Measurements from ENCODE around the gene EEIG2.

The EEIG2 gene

DNA sequence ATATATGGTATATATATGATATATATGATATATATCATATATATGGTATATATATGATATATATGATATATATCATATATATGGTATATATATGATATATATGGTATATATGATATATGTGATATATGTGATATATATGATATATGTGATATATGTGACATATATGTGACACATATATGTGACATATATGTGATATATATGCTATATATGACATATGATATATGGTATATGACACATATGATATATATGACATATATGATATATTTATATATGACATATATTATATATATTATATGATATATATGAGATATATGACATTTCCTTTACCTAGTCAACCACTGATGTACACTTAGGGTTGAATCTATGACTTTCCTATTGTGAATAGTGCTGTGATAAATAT lies 36.1 kb upstream of the EEIG2 start:
- TF ChIP-seq, protein P1, sequence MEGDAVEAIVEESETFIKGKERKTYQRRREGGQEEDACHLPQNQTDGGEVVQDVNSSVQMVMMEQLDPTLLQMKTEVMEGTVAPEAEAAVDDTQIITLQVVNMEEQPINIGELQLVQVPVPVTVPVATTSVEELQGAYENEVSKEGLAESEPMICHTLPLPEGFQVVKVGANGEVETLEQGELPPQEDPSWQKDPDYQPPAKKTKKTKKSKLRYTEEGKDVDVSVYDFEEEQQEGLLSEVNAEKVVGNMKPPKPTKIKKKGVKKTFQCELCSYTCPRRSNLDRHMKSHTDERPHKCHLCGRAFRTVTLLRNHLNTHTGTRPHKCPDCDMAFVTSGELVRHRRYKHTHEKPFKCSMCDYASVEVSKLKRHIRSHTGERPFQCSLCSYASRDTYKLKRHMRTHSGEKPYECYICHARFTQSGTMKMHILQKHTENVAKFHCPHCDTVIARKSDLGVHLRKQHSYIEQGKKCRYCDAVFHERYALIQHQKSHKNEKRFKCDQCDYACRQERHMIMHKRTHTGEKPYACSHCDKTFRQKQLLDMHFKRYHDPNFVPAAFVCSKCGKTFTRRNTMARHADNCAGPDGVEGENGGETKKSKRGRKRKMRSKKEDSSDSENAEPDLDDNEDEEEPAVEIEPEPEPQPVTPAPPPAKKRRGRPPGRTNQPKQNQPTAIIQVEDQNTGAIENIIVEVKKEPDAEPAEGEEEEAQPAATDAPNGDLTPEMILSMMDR (IDR thresholded peaks at IDR 0.05; ENCODE audit: insufficient read depth, low read depth, low read length, missing control alignments), result no peak
- DNase-seq (ENCODE audit: low read depth), result no peak
- H3K4me3 ChIP-seq (ENCODE audit: low read length), result no peak overlapping the region

DNA sequence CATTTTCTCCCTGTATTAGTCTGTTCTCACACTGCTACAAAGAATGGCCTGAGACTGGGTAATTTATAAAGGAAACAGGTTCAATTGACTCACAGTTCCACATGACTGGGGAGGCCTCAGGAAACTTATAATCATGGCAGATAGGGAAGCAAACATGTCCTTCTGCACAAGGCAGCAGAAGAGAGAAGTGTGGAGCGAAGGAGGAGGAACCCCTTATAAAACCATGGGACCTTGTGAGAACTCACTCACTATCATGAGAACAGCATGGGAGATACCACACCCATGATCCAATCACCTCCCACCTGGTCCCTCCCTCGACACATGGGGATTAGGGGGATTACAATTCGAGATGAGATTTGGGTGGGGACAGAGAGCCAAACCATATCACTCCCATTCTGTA lies 35.2 kb upstream of the EEIG2 start:
- TF ChIP-seq, protein P1 (IDR thresholded peaks at IDR 0.05; ENCODE audit: insufficient read depth, low read depth, low read length, missing control alignments), result no peak
- DNase-seq (ENCODE audit: low read depth), result no peak
- H3K4me3 ChIP-seq (ENCODE audit: low read length), result no peak overlapping the region

DNA sequence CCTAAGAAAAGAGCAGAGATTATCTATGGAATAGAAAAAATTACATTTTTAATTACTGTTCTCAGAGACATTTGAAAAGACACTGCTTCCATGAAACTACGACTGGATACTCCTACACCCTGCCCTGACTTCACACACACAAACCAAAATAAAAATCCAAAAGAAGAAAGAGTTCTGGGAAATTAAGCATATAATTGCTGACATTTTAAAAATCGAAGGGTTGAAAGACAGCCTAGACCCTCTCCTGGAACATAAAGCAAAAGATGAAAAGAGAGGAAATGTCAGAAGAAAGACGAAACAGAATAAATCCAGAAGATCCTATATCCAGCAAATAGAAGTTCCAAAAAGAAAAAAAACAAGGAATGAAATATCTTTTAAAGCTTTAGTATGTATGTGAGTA lies 32.8 kb upstream of the EEIG2 start:
- TF ChIP-seq, protein P1 (IDR thresholded peaks at IDR 0.05; ENCODE audit: insufficient read depth, low read depth, low read length, missing control alignments), result no peak
- no peak overlapping the region for H3K4me3 ChIP-seq (ENCODE audit: low read length)
- no peak for DNase-seq (ENCODE audit: low read depth)

DNA sequence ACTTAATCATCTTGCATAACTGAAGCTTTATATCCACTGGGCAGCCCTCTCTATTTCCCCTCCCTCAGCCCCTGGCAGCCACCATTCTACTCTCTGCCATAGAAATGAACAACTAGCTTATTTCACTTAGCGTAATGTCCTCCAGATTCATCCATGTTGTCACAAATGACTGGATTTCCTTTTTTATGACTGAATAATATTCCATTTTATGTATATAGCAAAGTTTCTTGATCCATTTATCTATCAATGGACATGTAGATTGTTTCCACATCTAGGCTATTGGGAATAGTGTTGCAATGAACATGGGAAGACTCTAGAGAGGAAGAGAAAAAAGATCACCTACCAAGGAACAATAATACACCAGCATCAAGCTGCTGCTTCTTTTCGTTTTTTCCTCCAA lies 32.1 kb upstream of the EEIG2 start:
- no peak for DNase-seq (ENCODE audit: low read depth)
- no peak overlapping the region for H3K4me3 ChIP-seq (ENCODE audit: low read length)
- TF ChIP-seq, protein P1 (IDR thresholded peaks at IDR 0.05; ENCODE audit: insufficient read depth, low read depth, low read length, missing control alignments), result no peak

DNA sequence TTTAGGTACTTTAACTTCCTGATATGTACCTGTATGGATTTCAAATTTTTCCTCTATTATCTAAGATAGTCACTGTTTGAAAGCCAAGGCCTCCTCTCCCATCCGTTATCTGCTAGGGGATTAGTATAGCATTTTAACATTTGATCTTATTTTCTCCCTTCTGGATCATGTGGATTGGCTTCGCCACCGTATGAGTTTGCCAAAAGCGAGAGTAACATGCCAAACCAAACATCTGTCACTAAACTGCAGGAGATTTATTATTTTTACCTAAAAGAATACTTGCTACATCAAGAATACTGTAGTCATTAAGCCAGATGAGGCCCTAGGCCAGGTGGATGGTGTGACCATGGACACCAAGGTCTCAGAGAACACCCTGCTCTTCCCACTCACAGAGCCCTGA lies 28.5 kb upstream of the EEIG2 start:
- DNase-seq (ENCODE audit: low read depth), result no peak
- TF ChIP-seq, protein P1 (IDR thresholded peaks at IDR 0.05; ENCODE audit: insufficient read depth, low read depth, low read length, missing control alignments), result no peak
- no peak overlapping the region for H3K4me3 ChIP-seq (ENCODE audit: low read length)

DNA sequence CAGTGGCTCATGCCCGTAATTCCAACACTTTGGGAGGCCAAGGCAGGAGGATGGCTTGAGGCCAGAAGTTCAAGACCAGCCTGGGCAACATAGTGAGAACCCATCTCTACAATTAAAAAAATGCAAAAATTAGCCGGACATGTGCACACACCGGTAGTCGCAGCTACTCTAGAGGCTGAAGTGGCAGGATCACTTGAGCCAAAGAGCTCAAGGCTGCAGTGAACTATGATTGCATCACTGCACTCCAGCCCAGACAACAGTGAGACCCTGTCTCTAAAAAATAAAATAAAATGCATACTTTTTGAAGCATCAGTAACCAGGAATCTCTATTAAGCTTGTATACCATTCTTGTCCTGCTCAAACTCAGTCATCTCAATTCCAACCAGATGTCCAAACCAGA lies 27.2 kb upstream of the EEIG2 start:
- TF ChIP-seq, protein P1 (IDR thresholded peaks at IDR 0.05; ENCODE audit: insufficient read depth, low read depth, low read length, missing control alignments), result no peak
- no peak overlapping the region for H3K4me3 ChIP-seq (ENCODE audit: low read length)
- DNase-seq (ENCODE audit: low read depth), result no peak

DNA sequence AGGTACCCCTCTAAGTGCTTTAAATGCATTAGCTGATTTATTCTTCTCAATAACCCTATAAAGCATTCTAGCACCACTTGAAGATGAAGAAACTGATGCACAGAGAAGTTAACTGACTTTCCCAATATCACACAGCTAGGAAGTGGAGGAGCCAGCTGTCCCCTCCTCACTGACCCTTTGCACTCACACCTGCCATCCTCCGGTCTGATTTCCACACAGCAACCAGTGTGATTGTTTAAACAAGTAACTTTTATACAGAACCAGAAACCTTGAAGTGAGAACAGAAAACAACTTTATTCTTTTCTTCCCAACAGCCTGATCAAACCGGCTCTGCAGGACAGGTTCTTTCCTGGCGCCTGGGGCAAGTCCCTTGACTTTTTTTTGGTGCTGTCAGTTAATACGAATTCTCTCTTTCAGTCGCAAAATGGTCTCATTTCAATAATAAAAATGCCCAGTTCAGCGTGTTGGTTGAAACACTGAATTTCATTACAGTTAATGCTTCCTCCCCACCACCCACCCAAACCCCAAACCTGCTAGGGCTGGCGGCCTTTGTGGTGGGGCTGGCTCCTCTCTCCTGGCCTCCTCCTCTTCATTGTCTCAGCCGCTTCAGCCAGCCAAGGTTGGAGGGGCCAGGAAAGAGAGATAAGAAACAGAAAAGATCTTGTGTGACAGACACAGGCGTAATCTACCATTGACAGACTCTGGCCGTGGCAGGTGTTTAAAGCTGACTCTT lies 26.4 kb upstream of the EEIG2 start:
- DNase-seq (ENCODE audit: low read depth), result peak; percentile 42
- no peak overlapping the region for H3K4me3 ChIP-seq (ENCODE audit: low read length)
- TF ChIP-seq, protein P1 (IDR thresholded peaks at IDR 0.05; ENCODE audit: insufficient read depth, low read depth, low read length, missing control alignments), result no peak

All from epithelial cell of esophagus (primary cell).